ENCODE measurements around the gene MINPP1. TPM values are rescaled to one million over a fixed set of nuclear protein-coding genes. Genes with fewer than 3 reads are reported as not detected.
A peak's percentile ranks its signal among the peaks of the same experiment; 100 is the strongest.

Gene MINPP1
- total and polyA plus RNA-seq, 2 of the 13 experiments (the other 11 are each of a cell fraction or from before 2014, with no cell fraction given), result 19.2 to 53.7 TPM

- TF ChIP-seq HNF1B (CRISPR knock-in tag; IDR thresholded peaks at IDR 0.05) (peak; percentile 65; the same call in 1 of the 2 replicates), ZNF225 (CRISPR knock-in tag; IDR thresholded peaks at IDR 0.05) (peak; percentile 59), ZNF274 (CRISPR knock-in tag; IDR thresholded peaks at IDR 0.05) (peak; percentile 65; the same call in 1 of the 2 replicates), ZNF644 (CRISPR knock-in tag; IDR thresholded peaks at IDR 0.05; ENCODE audit: low read depth) (no peak), ZBTB39 (CRISPR knock-in tag; IDR thresholded peaks at IDR 0.05) (peak; percentile 75; the same call in 1 of the 2 replicates), ZGPAT (CRISPR knock-in tag; IDR thresholded peaks at IDR 0.05) (peak; percentile 88), ZNF318 (CRISPR knock-in tag; IDR thresholded peaks at IDR 0.05) (0 out of 2 replicates have a peak, but pooled peaks have one; percentile 26), ZNF530 (CRISPR knock-in tag; IDR thresholded peaks at IDR 0.05; ENCODE audit: low read depth) (no peak), AFF4 (CRISPR knock-in tag; IDR thresholded peaks at IDR 0.05) (no peak), ZNF501 (CRISPR knock-in tag; IDR thresholded peaks at IDR 0.05) (peak; percentile 95)
Observed at GRCh38 chr10:87504640-87505365, at the start of gene MINPP1 (continued).

All from HepG2 (cell line).